ENCODE results near the gene PTPRG.

DNA sequence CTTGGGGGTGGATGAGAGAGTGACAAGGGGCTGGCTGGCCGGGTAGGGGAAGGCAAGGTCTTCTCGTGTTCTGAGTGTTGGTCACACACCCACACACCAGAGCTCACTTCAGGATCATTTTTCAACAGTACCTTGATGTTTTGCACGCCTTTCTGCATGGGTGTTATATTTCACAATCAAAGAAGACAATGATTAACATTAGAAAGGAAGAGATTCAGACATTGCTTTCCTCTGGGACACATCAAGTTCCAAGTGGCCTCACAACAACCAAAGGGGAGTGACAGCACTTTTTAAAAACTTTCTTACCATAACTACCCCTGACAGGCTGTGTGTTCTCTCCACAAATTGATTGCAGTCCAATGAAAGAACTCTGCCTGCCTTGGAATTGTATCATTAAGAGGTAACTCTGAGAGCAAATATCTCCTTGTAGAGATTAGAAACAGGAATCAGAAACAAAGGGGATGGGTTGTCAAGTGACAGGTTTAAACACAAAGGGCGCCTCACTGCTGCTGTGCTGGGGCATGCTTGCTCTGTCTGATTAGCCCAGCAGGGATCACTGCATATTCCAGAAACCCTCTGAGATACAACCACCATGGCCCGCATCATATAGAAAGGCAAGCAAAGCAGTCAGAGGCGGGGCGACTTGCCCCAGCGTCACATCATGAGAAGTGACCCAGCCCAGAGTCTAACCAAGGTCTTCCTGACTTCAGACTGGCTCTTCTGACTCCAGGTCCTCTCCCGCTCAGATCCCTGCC is 581.1 kb downstream of the PTPRG start:
- TF ChIP-seq, protein P1, sequence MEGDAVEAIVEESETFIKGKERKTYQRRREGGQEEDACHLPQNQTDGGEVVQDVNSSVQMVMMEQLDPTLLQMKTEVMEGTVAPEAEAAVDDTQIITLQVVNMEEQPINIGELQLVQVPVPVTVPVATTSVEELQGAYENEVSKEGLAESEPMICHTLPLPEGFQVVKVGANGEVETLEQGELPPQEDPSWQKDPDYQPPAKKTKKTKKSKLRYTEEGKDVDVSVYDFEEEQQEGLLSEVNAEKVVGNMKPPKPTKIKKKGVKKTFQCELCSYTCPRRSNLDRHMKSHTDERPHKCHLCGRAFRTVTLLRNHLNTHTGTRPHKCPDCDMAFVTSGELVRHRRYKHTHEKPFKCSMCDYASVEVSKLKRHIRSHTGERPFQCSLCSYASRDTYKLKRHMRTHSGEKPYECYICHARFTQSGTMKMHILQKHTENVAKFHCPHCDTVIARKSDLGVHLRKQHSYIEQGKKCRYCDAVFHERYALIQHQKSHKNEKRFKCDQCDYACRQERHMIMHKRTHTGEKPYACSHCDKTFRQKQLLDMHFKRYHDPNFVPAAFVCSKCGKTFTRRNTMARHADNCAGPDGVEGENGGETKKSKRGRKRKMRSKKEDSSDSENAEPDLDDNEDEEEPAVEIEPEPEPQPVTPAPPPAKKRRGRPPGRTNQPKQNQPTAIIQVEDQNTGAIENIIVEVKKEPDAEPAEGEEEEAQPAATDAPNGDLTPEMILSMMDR (conservative IDR thresholded peaks at IDR 0.05; ENCODE audit: low read length) = no peak
- TF ChIP-seq EZH2phosphoT487 (IDR thresholded peaks at IDR 0.05; ENCODE audit: borderline replicate concordance) = no peak

Data from Loucy (cell line).